LHCN-M2 (cell line): ENCODE results near the gene KRTAP4-7. TPM values are rescaled to one million over a fixed set of nuclear protein-coding genes. Genes with fewer than 3 reads are reported as not detected.
"Not testable (repeated sequence)": the region's sequence is repeated elsewhere in the genome, so short reads cannot be mapped to it uniquely, and the experiment has no call there.

Experiments
- DNase-seq: peaks from one replicate; pipeline ENCODE4 v3.0.0-alpha.2; 2012; ENCODE audit warnings: low read depth
- polyA plus RNA-seq: library from polyadenylated mRNA; unstranded; fragments of >200 nt; gene quantifications from one replicate; pipeline ENCODE4 v1.2.1, GENCODE V29; 2012; ENCODE audit warnings: missing spikeins
- total RNA-seq: library from RNA; depleted of rRNA; stranded (reverse); fragments of >200 nt; gene quantifications from 2 replicates; pipeline ENCODE4 v1.2.3, GENCODE V29; 2014; rRNA removed

The KRTAP4-7 gene
- total RNA-seq: not detected in 2 replicates
- polyA plus RNA-seq: not detected

DNA sequence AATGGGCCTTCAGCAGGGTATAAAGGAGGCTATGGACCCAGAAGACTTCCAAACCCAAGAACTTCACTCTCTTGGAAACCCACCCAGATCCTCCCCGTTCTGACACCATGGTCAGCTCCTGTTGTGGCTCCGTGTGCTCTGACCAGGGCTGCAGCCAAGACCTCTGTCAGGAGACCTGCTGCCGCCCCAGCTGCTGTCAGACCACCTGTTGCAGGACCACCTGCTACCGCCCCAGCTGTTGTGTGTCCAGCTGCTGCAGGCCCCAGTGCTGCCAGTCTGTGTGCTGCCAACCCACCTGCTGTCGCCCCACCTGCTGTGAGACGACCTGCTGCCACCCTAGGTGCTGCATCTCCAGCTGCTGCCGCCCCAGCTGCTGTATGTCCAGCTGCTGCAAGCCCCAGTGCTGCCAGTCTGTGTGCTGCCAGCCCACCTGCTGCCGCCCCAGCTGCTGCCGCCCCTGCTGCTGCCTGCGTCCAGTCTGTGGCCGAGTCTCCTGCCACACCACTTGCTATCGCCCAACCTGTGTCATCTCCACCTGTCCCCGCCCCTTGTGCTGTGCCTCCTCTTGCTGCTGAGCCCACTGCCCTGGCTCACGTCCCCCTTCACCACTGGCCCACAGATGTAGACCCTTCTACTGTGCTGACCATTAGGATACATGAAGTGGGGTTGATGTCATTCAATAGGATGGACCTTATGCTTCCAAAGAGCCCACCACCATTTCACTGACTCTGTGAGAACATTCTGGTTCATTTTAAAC is at the start of gene KRTAP4-7:
Gene KRTAP4-7, plus strand, starts transcription at position 51 of the 757 bp plus-strand sequence. Its CDS starts 57 bp downstream, at position 108.
- DNase-seq: peak; percentile 37

DNA sequence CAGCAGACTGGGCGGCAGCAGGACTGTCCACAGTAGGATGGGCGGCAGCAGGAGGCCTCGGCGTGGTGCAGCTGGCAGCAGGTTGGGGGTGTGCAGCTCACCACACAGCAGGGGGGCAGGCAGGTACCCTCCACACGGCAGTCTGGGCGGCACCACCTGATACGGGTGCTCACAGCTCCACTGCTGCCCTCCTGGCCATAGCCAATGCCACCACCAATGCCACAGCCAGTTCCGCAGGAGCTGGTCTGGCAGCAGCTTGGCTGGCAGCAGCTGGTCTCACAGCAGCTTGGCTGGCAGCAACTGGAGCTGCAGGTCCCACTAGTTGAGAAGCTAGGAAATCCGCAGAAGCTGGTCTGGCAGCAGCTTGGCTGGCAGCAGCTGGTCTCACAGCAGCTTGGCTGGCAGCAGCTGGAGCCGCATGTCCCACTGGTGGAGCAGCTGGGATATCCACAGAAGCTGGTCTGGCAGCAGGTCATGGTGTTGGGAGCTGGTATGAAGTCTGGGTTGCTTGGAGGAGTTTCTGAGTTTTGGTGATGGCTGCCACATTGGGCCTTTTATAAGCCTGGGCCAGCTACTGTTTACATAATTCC is 49.5 kb upstream of the KRTAP4-7 start, which contains the start of gene KRTAP1-3:
Gene KRTAP1-3, minus strand, starts transcription at position 529 of the 590 bp plus-strand sequence. Its CDS starts 53 bp downstream, at position 476.
- peak; percentile 68 for DNase-seq

DNA sequence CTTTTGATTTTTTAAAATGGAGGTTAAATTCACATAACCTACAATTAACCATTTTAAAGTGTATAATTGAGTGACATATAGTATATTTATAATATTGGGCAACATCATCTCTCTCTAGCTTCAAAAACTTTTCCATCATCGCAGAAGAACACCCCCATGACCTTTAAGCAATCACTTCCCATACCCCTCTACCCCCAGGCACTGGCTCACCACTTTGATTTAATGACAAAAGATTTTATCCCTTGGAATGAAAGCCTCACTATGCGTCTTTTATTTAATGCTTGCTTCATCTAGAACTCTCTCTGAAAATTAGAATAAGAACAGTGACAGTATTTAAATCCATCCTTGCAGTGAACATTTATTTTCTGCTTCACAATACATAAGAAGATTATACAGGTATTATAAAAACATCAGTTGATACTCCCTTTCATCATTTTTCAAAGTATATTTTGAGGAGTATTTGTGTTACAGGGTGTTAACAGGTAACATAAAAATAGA is 46.0 kb upstream of the KRTAP4-7 start:
- no peak for DNase-seq

DNA sequence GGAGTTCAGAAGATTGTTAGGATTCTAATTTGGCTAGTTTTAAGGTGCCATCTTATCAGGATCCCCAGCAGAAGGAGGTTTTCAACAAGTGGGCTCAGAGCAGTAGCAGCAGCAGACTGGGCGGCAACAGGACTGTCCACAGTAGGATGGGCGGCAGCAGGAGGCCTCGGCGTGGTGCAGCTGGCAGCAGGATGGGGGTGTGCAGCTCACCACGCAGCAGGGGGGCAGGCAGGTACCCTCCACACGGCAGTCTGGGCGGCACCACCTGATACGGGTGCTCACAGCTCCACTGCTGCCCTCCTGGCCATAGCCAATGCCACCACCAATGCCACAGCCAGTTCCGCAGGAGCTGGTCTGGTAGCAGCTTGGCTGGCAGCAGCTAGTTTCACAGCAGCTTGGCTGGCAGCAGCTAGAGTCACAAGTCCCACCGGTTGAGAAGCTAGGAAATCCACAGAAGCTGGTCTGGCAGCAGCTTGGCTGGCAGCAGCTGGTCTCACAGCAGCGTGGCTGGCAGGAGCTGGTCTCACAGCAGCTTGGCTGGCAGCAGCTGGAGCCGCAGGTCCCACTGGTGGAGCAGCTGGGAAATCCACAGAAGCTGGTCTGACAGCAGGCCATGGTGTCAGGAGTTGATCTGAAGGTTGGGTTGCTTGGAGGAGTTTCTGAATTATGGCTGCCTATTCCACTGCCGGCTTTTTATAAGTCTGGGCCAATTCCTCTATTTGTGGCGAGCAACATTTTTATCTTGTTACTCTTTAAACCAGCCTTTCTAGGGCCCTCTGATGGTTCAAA is 43.0 kb upstream of the KRTAP4-7 start, which contains the start of gene KRTAP1-1:
Gene KRTAP1-1, minus strand, starts transcription at position 668 of the 789 bp plus-strand sequence. Its CDS starts 53 bp downstream, at position 615.
- peak; percentile 65 for DNase-seq

DNA sequence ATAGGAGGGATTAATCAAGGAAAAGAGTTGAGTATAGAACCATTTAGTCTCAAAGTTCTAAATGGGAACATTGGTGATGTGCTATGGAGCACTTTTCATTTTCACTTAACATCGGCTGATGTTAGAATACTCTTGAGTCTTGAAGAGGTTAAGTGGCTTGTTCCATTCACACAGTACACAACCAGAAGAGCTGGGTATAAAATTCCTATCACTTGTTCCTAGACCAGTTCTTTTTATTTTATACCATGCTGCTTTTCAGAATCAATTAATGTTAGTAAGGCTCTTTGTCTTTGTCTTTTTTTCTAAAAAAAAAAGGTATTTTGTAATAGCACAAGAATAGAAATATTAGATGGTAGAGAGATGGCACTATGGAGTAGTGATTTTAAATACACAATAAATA is 41.0 kb upstream of the KRTAP4-7 start:
- no peak for DNase-seq

DNA sequence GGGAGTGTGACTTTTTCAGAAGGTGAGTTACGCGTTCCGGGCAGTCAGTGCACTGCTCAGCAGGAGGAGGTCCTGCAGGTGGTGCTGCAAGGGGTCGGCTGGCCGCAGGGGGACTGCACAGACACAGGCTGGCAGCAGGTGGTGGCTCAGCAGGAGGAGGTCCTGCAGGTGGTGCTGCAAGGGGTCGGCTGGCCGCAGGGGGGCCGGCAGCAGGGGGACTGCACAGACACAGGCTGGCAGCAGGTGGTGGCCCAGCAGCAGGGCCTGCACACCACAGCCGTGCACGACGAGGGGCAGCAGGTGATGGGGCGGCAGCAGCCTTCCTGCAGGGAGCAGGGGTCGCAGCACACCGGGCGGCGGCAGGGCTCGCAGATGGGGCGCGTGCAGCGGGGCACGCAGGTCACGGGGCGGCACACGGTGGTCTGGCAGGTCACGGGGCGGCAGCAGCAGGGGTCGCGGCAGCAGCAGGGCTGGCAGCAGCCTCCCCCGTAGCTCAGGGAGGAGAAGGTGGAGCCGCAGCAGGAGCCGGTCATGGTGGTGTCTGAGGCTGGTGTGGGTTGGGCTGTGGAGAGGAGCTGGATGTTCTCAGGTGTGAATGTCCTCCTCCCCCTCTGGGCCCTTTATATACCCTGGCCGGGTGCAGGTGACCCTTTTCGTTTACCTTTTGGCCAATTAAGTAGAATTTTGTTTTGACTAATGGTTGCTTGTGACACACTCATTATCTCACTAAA is 37.0 kb upstream of the KRTAP4-7 start, which contains the start of gene KRTAP2-1:
Gene KRTAP2-1, minus strand, starts transcription at position 582 of the 731 bp plus-strand sequence. Its CDS starts 49 bp downstream, at position 533.
- DNase-seq: not testable (repeated sequence)

DNA sequence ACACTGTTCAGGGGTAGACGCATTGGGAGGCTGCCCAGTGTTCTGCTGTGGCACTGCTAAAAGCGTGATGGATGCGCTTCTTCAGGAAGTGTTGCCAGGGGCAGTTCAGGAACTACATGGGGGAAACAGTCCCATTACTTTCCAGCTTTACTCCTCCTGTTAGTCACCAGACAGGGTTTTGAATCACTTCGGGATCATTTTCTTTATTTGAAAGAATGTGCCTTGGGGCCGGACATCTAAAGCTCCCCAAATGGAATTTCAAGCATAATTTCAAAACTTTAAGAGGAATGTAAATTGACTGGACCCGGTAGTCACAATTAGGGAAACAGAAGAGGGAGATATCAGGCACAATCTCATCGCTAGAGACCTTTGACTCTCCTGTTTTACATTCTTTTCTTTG is 35.5 kb upstream of the KRTAP4-7 start:
- DNase-seq: peak; percentile 78

DNA sequence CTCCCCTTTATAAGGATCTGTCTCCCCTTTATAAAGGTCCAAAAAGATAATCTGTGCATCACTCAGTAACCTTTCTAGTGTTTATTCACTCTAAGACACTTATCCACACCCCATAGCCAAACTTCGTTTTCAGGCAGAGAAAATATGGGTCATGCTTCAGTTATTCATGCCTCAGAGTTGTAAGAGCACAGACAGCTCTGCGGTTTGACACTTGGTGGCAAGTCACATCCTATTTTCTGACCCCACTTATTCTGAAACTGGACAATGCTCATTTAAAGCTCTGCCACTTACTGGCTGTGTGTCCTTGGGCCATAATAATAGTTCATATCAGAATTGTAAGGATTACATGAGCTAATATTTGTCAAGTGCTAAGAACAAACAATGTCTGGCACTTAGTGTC is 34.8 kb upstream of the KRTAP4-7 start:
- peak; percentile 93 for DNase-seq

DNA sequence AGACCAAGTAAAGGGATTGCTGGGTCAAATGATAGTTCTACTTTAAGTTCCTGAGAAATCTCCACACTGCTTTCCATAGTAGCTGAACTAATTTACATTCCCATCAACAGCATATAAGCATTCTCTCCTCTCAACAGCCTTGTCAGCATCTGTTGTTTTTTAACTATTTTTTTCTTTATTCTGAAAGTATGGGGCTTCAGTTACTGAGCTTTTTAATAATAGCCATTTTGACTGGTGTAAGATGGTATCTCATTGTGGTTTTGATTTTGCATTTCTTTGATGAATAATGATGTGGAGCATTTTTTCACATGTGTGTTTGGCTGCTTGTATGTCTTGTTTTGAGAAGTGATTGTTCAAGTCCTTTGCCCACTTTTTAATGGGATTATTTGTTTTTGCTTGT is 31.4 kb upstream of the KRTAP4-7 start:
- DNase-seq: peak; percentile 66

DNA sequence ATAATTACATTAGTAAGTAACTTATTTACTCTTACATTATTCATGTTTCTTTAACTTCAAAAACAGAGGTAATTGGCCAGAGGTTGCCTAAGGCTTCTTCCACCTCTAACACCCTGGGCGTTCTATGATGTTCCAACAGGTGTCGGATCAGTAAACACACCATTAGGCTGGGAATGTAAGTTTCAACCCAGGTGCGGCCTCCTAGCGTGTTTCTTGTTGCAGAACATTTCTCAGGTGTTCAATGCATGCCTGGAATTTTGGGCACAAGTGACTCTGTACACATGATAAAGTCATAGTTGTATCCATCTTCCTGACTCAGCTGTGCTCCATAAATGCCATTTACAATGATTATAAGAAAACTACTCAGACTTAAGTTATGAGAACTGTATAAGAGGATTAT is 29.9 kb upstream of the KRTAP4-7 start:
- no peak for DNase-seq

DNA sequence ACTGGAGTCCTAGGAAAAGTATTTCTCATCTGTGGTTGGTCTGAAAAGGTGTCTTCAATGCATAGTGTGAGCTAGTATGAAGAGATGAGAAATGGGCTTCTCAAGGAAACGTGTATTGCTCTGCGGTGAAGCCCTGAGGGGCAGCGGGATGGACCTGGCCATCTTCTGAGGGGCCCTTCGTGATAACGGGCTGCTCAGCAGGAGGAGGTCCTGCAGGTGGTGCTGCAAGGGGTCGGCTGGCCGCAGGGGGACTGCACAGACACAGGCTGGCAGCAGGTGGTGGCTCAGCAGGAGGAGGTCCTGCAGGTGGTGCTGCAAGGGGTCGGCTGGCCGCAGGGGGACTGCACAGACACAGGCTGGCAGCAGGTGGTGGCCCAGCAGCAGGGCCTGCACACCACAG is 29.4 kb upstream of the KRTAP4-7 start:
- not testable (repeated sequence) for DNase-seq

DNA sequence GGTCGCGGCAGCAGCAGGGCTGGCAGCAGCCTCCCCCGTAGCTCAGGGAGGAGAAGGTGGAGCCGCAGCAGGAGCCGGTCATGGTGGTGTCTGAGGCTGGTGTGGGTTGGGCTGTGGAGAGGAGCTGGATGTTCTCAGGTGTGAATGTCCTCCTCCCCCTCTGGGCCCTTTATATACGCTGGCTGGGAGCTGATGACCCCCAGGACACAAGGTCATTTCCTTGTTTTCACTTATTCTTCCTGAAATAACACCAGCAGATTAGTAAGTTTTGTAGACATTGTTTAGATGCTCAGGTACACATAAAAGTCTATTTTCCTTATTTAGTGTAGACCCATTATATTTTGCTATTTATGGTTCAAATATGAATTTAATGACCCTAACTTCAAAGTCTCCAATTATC is 28.8 kb upstream of the KRTAP4-7 start, which contains the start of gene KRTAP2-2:
Gene KRTAP2-2, minus strand, starts transcription at position 101 of the 400 bp plus-strand sequence. Its CDS starts 19 bp downstream, at position 82.
- DNase-seq: not testable (repeated sequence)

DNA sequence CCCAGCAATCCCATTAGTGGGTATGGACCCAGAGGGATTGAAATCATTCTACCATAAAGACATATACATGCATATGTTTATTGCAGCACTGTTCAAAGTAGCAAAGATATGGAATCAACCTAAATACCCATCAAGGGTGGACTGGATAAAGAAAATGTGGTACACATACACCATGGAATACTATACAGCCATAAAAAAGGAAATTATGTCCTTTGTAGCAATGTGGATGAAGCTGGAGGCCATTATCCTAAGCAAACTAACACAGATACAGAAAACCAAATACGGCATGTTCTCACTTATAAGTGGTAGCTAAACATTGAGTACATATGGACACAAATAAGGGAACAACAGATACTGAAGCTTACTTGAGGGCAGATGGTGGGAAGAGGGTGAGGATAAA is 26.4 kb upstream of the KRTAP4-7 start:
- no peak for DNase-seq

DNA sequence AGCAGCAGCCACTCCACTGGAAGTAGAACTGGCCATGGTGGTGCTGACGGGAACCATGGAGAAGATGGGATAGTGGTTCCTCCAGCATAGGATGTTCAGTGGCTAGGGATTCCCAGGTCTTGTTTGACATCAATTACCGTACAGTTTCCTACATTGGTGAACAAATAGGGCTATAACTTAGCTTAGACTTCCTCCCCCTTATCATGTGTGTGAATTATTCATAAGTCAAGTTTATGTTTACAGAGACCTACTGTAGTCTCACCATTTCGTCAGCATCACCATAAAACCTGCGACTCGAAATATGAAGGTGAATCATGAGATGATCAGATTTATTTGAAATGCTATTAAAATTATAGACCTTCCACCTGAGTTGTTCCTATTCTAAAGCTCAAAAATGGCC is 25.2 kb upstream of the KRTAP4-7 start:
- no peak for DNase-seq

DNA sequence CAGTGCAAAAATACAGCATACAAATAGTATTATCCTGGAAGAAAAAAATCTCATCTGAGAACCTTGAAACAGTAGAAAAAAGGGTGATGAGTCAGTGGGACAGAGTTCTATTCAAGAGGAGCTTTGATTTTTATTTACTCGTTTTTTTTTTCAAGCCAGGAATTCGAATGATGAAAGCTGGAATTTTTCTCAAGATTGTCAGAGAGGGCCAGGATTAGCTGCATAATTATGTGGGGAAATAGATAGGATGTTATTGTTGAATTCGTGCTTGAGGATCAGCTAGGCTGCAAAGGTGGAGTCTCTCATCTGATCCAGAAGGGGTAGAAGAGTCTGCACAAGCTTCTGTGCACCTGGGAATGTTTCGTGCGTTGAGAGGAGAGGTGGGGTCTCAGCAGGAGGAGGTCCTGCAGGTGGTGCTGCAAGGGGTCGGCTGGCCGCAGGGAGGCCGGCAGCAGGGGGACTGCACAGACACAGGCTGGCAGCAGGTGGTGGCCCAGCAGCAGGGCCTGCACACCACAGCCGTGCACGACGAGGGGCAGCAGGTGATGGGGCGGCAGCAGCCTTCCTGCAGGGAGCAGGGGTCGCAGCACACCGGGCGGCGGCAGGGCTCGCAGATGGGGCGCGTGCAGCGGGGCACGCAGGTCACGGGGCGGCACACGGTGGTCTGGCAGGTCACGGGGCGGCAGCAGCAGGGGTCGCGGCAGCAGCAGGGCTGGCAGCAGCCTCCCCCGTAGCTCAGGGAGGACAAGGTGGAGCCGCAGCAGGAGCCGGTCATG is 24.5 kb upstream of the KRTAP4-7 start:
- peak; percentile 93 for DNase-seq

DNA sequence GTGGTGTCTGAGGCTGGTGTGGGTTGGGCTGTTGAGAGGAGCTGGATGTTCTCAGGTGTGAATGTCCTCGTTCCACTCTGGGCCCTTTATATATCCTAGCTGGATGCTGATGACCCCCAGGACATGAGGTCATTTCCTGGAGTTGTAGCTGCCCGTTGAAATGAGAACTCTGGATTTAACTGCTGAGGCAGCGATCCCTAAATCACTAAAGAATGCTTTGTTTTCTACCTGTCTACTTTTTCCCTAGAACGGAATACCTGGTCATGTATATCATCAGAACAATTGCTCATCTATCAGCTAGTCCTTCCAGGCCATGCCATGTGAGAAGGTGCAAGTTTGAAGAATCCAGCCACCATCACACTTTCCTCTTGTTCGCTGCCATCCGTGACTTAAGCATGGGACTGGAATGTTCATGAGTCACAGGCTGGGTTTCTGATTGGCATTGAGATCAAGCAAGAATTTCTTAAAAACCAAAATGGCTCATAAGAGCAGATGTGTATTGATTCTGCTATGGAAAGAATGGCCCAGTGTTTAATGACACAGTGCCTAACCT is 23.8 kb upstream of the KRTAP4-7 start, which contains the start of gene KRTAP2-3:
Gene KRTAP2-3, minus strand, starts transcription at position 63 of the 553 bp plus-strand sequence. CDS start 64 bp downstream, outside the sequence.
- DNase-seq: peak; percentile 94

DNA sequence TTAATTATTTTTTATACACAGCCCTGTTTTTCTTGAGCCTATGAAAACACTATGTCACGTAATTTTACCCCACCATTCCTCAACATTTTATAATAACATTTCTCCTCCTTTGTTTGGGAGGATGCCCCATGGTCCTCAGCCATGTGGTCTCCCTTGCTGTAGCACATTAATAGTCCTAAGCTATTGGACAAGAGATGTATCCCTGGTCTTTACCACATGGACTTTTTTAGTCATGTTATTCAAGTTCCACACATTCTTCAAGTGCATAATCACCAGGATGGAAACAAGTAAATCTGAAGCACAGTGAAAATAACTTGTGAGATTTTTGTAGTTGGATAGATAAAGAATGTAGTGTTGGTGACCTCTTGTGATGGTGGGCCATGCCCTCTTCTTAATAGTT is 22.0 kb upstream of the KRTAP4-7 start:
- DNase-seq: peak; percentile 96

DNA sequence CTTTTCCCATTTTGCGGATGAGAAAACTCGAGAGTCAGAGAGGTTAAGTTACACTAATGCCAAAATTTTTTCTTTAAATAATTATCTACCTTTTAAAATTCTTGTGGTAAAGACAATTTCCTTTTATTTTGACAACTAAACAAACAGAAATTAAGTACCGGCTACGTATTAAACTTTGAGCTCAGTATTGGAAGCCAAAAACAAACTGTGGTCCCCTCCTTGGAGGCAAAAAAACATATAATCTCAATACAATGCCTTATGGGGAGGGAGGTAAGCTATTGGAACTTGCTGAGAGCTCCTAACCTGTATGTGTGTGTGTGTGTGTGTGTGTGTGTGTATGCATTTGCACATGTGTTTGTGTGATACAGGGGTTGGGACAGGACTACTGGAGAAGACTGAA is 20.5 kb upstream of the KRTAP4-7 start:
- DNase-seq: no peak

DNA sequence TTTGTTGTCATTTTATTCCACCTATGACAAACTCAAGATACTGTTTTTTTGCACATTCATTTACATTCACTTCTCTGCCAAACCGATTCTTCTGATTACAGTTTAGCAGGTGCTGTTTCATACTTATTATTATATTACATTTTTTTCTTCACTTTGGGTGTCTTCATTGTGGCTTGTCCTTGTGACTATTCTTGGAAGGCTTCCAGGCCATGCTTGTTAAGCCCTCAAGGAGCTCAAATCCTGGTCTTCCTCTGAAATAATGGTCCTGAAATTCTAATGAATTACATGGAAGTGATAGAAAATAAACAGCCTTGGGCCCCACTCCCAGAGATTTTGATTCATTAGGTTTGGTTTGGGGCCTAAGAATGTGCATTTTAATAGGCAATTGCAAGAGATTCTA is 19.6 kb upstream of the KRTAP4-7 start:
- DNase-seq: no peak
